H1 (cell line): ENCODE measurements around the gene SCAMP3. TPM values are rescaled to one million over a fixed set of nuclear protein-coding genes. Genes with fewer than 3 reads are reported as not detected.

Experiments
- CTCF ChIA-PET: fragments of 300-600 bp; sonication (Branson Sonifier 250); formaldehyde crosslinking; loops from one replicate; lab custom pipeline; 2021; ENCODE audit not compliant: partially characterized antibody; lab: Charles Lee
- POLR2A ChIA-PET: fragments of 300-600 bp; sonication (Branson Sonifier 250); formaldehyde crosslinking; loops from one replicate; lab custom pipeline; 2021; ENCODE audit warnings: inconsistent platforms; ENCODE audit not compliant: partially characterized antibody; lab: Charles Lee
- DNase-seq, 2 experiments: peaks; one replicate each; pipeline versions ENCODE4 v3.0.0 to v3.0.0-alpha.2; 2010 to 2022; ENCODE audit warnings: low spot score in 2 of 2, low read depth in 1 of 2, mixed read lengths in 1 of 2
- FAIRE-seq: peaks from 2 replicates; lab custom pipeline; 2011; peaks lifted over from hg19 to GRCh38; lab: Jason Lieb, UNC
- H2AFZ ChIP-seq: 2 replicates; pipeline ENCODE4 v1.8.1; 2012; ENCODE audit warnings: low read length, inconsistent platforms
- H2AK5ac ChIP-seq: 2 replicates; pipeline ENCODE4 v1.6.1; 2013; ENCODE audit warnings: low read depth, low read length
- H2BK120ac ChIP-seq: replicated peaks from 2 replicates; pipeline ENCODE3; 2013; ENCODE audit warnings: low read depth, low read length, inconsistent platforms
- H2BK12ac ChIP-seq: 2 replicates; pipeline ENCODE4 v1.6.1; 2013; ENCODE audit warnings: low read depth, low read length
- H2BK15ac ChIP-seq: 2 replicates; pipeline ENCODE4 v1.6.1; 2013; ENCODE audit warnings: low read length
- H2BK20ac ChIP-seq: 2 replicates; pipeline ENCODE4 v1.6.1; 2013; ENCODE audit warnings: low read length
- H2BK5ac ChIP-seq: 2 replicates; pipeline ENCODE4 v1.6.1; 2013; ENCODE audit warnings: low read depth, low read length
- H3K14ac ChIP-seq: 2 replicates; pipeline ENCODE4 v1.6.1; 2013; ENCODE audit warnings: inconsistent platforms; ENCODE audit not compliant: insufficient read length
- H3K18ac ChIP-seq: 2 replicates; pipeline ENCODE4 v1.6.1; 2013; ENCODE audit warnings: low read length; ENCODE audit errors: extremely low read depth
- H3K23ac ChIP-seq: 2 replicates; pipeline ENCODE4 v1.6.1; 2013; ENCODE audit warnings: inconsistent platforms; ENCODE audit not compliant: insufficient read length
- H3K23me2 ChIP-seq: 2 replicates; pipeline ENCODE4 v1.6.1; 2013; ENCODE audit warnings: low read depth, low read length
- H3K27ac ChIP-seq: 2 replicates; pipeline ENCODE4 v1.6.1; 2011; ENCODE audit warnings: low read depth, low read length, inconsistent platforms
- H3K27me3 ChIP-seq, 4 experiments: replicated peaks in 1 of 4; 1 replicate in 1 of 4; 2 replicates in 3 of 4; pipeline versions ENCODE4 v1.6.1 to v1.8.1; 2011 to 2013; ENCODE audit warnings: low read length in 3 of 4, mild to moderate bottlenecking in 3 of 4, inconsistent platforms in 2 of 4, mixed read lengths in 2 of 4, moderate library complexity in 1 of 4; ENCODE audit not compliant: control insufficient read depth in 3 of 4, insufficient read depth in 3 of 4; ENCODE audit errors: extremely low read depth in 1 of 4
- H3K36me3 ChIP-seq, 4 experiments: 2 replicates each; pipeline versions ENCODE4 v1.6.1 to v1.8.1; 2011 to 2013; ENCODE audit warnings: mild to moderate bottlenecking in 4 of 4, low read length in 3 of 4, moderate library complexity in 2 of 4, control low read depth in 1 of 4, inconsistent platforms in 1 of 4; ENCODE audit not compliant: insufficient read depth in 4 of 4, control insufficient read depth in 2 of 4
- H3K4ac ChIP-seq: replicated peaks from 2 replicates; pipeline ENCODE3; 2013; ENCODE audit warnings: low read length, low read depth, mixed read lengths, inconsistent platforms; ENCODE audit not compliant: insufficient read length
- H3K4me1 ChIP-seq, 4 experiments: replicated peaks in 1 of 4; 1 replicate in 1 of 4; 2 replicates in 3 of 4; pipeline versions ENCODE4 v1.6.1 to v1.8.1; 2011 to 2013; ENCODE audit warnings: low read length in 3 of 4, inconsistent platforms in 2 of 4, mixed read lengths in 1 of 4; ENCODE audit not compliant: insufficient read depth in 4 of 4, control insufficient read depth in 3 of 4
- H3K4me2 ChIP-seq, 2 experiments: 2 replicates each; pipeline versions ENCODE4 v1.6.1 to v1.8.1; 2011 to 2013; ENCODE audit warnings: low read depth in 2 of 2, low read length in 2 of 2, control low read depth in 1 of 2, inconsistent platforms in 1 of 2, mild to moderate bottlenecking in 1 of 2; ENCODE audit not compliant: insufficient read depth in 1 of 2
- H3K4me3 ChIP-seq, 4 experiments: fragments of 200-600, 300-600 bp in 1 of 4; sonication (generic), shearing (Covaris generic), sonication (Bioruptor Twin) in 1 of 4; 2 replicates each; pipeline versions ENCODE4 v1.5.1 to v1.8.1; 2011 to 2016; ENCODE audit warnings: low read length in 4 of 4, low read depth in 3 of 4, control low read depth in 2 of 4, inconsistent platforms in 2 of 4, mild to moderate bottlenecking in 2 of 4, mixed read lengths in 1 of 4, moderate library complexity in 1 of 4; ENCODE audit not compliant: insufficient read depth in 2 of 4; ENCODE audit errors: extremely low read depth in 1 of 4
- H3K56ac ChIP-seq: replicated peaks from 2 replicates; pipeline ENCODE3; 2013; ENCODE audit warnings: low read depth, mild to moderate bottlenecking, mixed read lengths, low read length, inconsistent platforms; ENCODE audit not compliant: insufficient read length
- H3K79me1 ChIP-seq: 2 replicates; pipeline ENCODE4 v1.6.1; 2013; ENCODE audit warnings: low read depth, low read length, control low read depth
- H3K79me2 ChIP-seq, 2 experiments: 2 replicates each; pipeline versions ENCODE4 v1.6.1 to v1.8.1; 2012 to 2013; ENCODE audit warnings: low read length in 2 of 2, mild to moderate bottlenecking in 2 of 2, inconsistent platforms in 1 of 2; ENCODE audit not compliant: insufficient read depth in 2 of 2, control insufficient read depth in 1 of 2
- H3K9ac ChIP-seq, 4 experiments: replicated peaks in 1 of 4; 1 replicate in 1 of 4; 2 replicates in 3 of 4; pipeline versions ENCODE4 v1.6.1 to v1.8.1; 2011 to 2013; ENCODE audit warnings: low read depth in 3 of 4, low read length in 3 of 4, control low read depth in 2 of 4, mild to moderate bottlenecking in 2 of 4, moderate library complexity in 2 of 4, inconsistent platforms in 1 of 4; ENCODE audit errors: extremely low read depth in 1 of 4
- H3K9me3 ChIP-seq, 2 experiments: 2 replicates each; pipeline versions ENCODE4 v1.6.1 to v1.8.1; 2012 to 2013; ENCODE audit warnings: mild to moderate bottlenecking in 2 of 2, moderate library complexity in 2 of 2, control low read depth in 1 of 2, inconsistent platforms in 1 of 2, low read depth in 1 of 2, low read length in 1 of 2, mixed read lengths in 1 of 2; ENCODE audit not compliant: insufficient read depth in 2 of 2
- H4K20me1 ChIP-seq, 2 experiments: replicated peaks in 1 of 2; 2 replicates each; pipeline versions ENCODE3 to v1.8.1; 2011 to 2013; ENCODE audit warnings: inconsistent platforms in 2 of 2, low read length in 2 of 2, mild to moderate bottlenecking in 1 of 2; ENCODE audit not compliant: insufficient read depth in 2 of 2, control insufficient read depth in 1 of 2
- H4K5ac ChIP-seq: 2 replicates; pipeline ENCODE4 v1.6.1; 2013; ENCODE audit warnings: low read length, low read depth, mixed read lengths, inconsistent platforms; ENCODE audit not compliant: insufficient read length
- H4K8ac ChIP-seq: 2 replicates; pipeline ENCODE4 v1.8.0; 2013; ENCODE audit warnings: mild to moderate bottlenecking, moderate library complexity, low read length, inconsistent platforms; ENCODE audit not compliant: insufficient read depth; ENCODE audit errors: extremely low read depth
- H4K91ac ChIP-seq: replicated peaks from 2 replicates; pipeline ENCODE3; 2013; ENCODE audit warnings: low read length, mixed read lengths, inconsistent platforms; ENCODE audit not compliant: insufficient read length
- CHD1 ChIP-seq: IDR thresholded peaks from 2 replicates; pipeline ENCODE4 v1.6.1; 2012; ENCODE audit warnings: low read depth, low read length, improper control_type of control experiment
- CREB1 ChIP-seq: IDR thresholded peaks from 2 replicates; pipeline ENCODE4 v1.6.1; 2012; ENCODE audit warnings: inconsistent platforms
- EP300 ChIP-seq, 2 experiments: IDR thresholded peaks; 1 replicate in 1 of 2; 2 replicates in 1 of 2; pipeline ENCODE4 v1.6.1; 2011 to 2012; ENCODE audit warnings: low read depth in 2 of 2, low read length in 2 of 2, mild to moderate bottlenecking in 2 of 2, borderline replicate concordance in 1 of 2, inconsistent platforms in 1 of 2, moderate library complexity in 1 of 2
- EZH2 ChIP-seq: fragments of 200-600 bp; sonication (generic); IDR thresholded peaks from 2 replicates; pipeline ENCODE4 v1.7.1; 2012; ENCODE audit warnings: low read depth, mild to moderate bottlenecking, moderate library complexity, low read length, inconsistent platforms; ENCODE audit not compliant: severe bottlenecking
- MAFK ChIP-seq: IDR thresholded peaks from 2 replicates; pipeline ENCODE4 v1.6.1; 2012; ENCODE audit warnings: low read depth, mild to moderate bottlenecking, improper control_type of control experiment, low read length
- POLR2A ChIP-seq, 2 experiments: IDR thresholded peaks; 1 replicate in 1 of 2; 2 replicates in 1 of 2; pipeline ENCODE4 v1.6.1; 2011; ENCODE audit warnings: low read depth in 2 of 2, low read length in 2 of 2, mild to moderate bottlenecking in 2 of 2; ENCODE audit errors: control extremely low read depth in 1 of 2
- RAD21 ChIP-seq, 2 experiments: IDR thresholded peaks in 1 of 2; conservative IDR thresholded peaks in 1 of 2; 2 replicates each; pipeline ENCODE4 v1.6.1; 2011; ENCODE audit warnings: low read depth in 2 of 2, low read length in 2 of 2, improper control_type of control experiment in 1 of 2, inconsistent platforms in 1 of 2, mild to moderate bottlenecking in 1 of 2, moderate library complexity in 1 of 2
- SIRT6 ChIP-seq: IDR thresholded peaks from one replicate; pipeline ENCODE4 v1.7.1; 2012; ENCODE audit warnings: low read length, inconsistent platforms
- SP1 ChIP-seq: IDR thresholded peaks from 2 replicates; pipeline ENCODE4 v1.6.1; 2011; ENCODE audit warnings: low read depth, low read length
- SUZ12 ChIP-seq: fragments of 200-600 bp; sonication (generic); IDR thresholded peaks from 2 replicates; pipeline ENCODE4 v1.6.1; 2012; ENCODE audit warnings: mild to moderate bottlenecking, inconsistent platforms, low read length, moderate library complexity, mixed read lengths
- TCF12 ChIP-seq: IDR thresholded peaks from 2 replicates; pipeline ENCODE4 v1.6.1; 2011; ENCODE audit warnings: low read depth, mild to moderate bottlenecking, low read length
- WGBS, 2 experiments: shearing (Covaris generic) in 1 of 2; methylation state at CpG; one replicate each; pipeline versions ENCODE4 v1.1.6 to v1.1.7; 2013 to 2015; ENCODE audit warnings: low lambda C conversion rate in 2 of 2, mixed read lengths in 2 of 2, inconsistent platforms in 1 of 2, low coverage in 1 of 2, missing lambda C conversion rate in 1 of 2; ENCODE audit not compliant: insufficient replicate concordance in 2 of 2, insufficient coverage in 1 of 2, insufficient read length in 1 of 2; ENCODE audit errors: extremely low coverage in 1 of 2, missing lambda C conversion rate in 1 of 2; 5-methylcytosine and 5-hydroxymethylcytosine counted together
- polyA plus RNA-seq, 7 experiments: library from polyadenylated mRNA; depleted of rRNA in 3 of 7; stranded (reverse) in 5 of 7; unstranded in 2 of 7; fragments of >200 nt in 5 of 7; fragments of 200-250 nt in 2 of 7; gene quantifications; 1 replicate in 5 of 7; 2 replicates in 1 of 7; 4 replicates in 1 of 7; pipeline versions ENCODE4 v1.2.1 to v1.2.3, GENCODE V29; 2011 to 2013; ENCODE audit warnings: missing spikeins in 2 of 7, mixed read lengths in 2 of 7
- total RNA-seq: library from RNA; stranded (reverse); fragmentation: NEBNext Ultra II Directional; extraction: Animal tissue kit (Norgen Biotek cat#: 25700); gene quantifications from 2 replicates; pipeline ENCODE4 v1.2.1, GENCODE V29; 2021

Gene SCAMP3
- total and polyA plus RNA-seq, 2 of the 8 experiments (the other 6 are each of a cell fraction or from before 2014, with no cell fraction given): 48.9 to 143 TPM

GRCh38 chr1:155227261-155228095 is 34.7 kb downstream of the SCAMP3 start:
- 2% methylated on average over 36 of the region's 42 CpGs; no CpG with 5 or more reads in 1 of the 2 experiments for WGBS, 2 experiments
- POLR2A ChIA-PET: interaction anchor here (0.7 to 11.9 kb wide), 14 partner anchors 9 to 87 kb away, joined by 3 to 235 read pairs (median 5); partner anchors contain the start of genes MTX1, SCAMP3 and THBS3
- H2BK120ac ChIP-seq: peak overlapping the region; percentile 49
- TF ChIP-seq SUZ12 (no peak), CREB1 (peak; percentile 42), SP1 (peak; percentile 97), EP300 (IDR thresholded peaks at IDR 0.05; ENCODE audit: borderline replicate concordance in 1 of 2, low read depth in 2 of 2, low read length in 2 of 2) (no peak), CHD1 (no peak), EZH2 (no peak), POLR2A (IDR thresholded peaks at IDR 0.05; ENCODE audit: control extremely low read depth in 1 of 2, low read depth in 2 of 2, low read length in 2 of 2) (peak; percentile 76 to 91), TCF12 (no peak), RAD21 (IDR thresholded peaks at IDR 0.05 in 1 of 2, conservative IDR thresholded peaks at IDR 0.05 in 1 of 2; ENCODE audit: low read depth in 2 of 2, low read length in 2 of 2) (no peak), MAFK (no peak), SIRT6 (no peak)

More at GRCh38 chr1:155227261-155228095, 34.7 kb downstream of the SCAMP3 start:
- H3K23ac ChIP-seq: no peak overlapping the region
- peaks cover 0 to 9% of the 10 kb centered on the region in 2 experiments; a peak in 1 of 4 replicates for H3K79me2 ChIP-seq
- CTCF ChIA-PET: interaction anchor here (0.5 to 7.2 kb wide), 18 partner anchors 13 to 1350 kb away, joined by 3 to 62 read pairs (median 4); partner anchors contain the start of genes MTX1 and THBS3
- H3K18ac ChIP-seq: peak overlapping the region; percentile 80
- peak overlapping the region; percentile 67 to 92 (median 82) for H3K4me3 ChIP-seq
- peak overlapping the region; percentile 84; the same call in 1 of the 2 replicates for H2AK5ac ChIP-seq
- H2BK5ac ChIP-seq: peak overlapping the region; percentile 72
- FAIRE-seq: no peak
- peak overlapping the region; percentile 98 for H4K5ac ChIP-seq
- peak overlapping the region; percentile 17 for H4K91ac ChIP-seq
- peaks cover 0 to 2% (median 0%) of the 10 kb centered on the region in 4 experiments; a peak in 1 of 7 replicates for H3K27me3 ChIP-seq
- H2BK15ac ChIP-seq: peak overlapping the region; percentile 21
- peak overlapping the region; percentile 56; the same call in 1 of the 2 replicates for H2BK12ac ChIP-seq
- H3K4me2 ChIP-seq: peak overlapping the region; percentile 73 to 75
- H3K4me1 ChIP-seq: peaks cover 0 to 14% (median 4%) of the 10 kb centered on the region in 4 experiments; a peak in 5 of 7 replicates
- peak overlapping the region; percentile 70 to 95 (median 90) for H3K9ac ChIP-seq
- H4K8ac ChIP-seq: peak overlapping the region; percentile 53; the same call in 1 of the 2 replicates
- no peaks in the 10 kb centered on the region for H3K79me1 ChIP-seq
- H3K36me3 ChIP-seq: peaks cover 0 to 3% (median 0%) of the 10 kb centered on the region in 4 experiments; a peak in 1 of 8 replicates
- H3K27ac ChIP-seq: peak overlapping the region; percentile 91
- no peaks in the 10 kb centered on the region for H3K9me3 ChIP-seq
- peak; percentile 95 to 96 for DNase-seq
- H4K20me1 ChIP-seq: peaks cover 0 to 2% of the 10 kb centered on the region in 2 experiments
- no peak overlapping the region for H2BK20ac ChIP-seq
- H3K4ac ChIP-seq: peak overlapping the region; percentile 80
- peak overlapping the region; percentile 28; the same call in 1 of the 2 replicates for H2AFZ ChIP-seq
- H3K14ac ChIP-seq: peak overlapping the region; percentile 78
- H3K56ac ChIP-seq: peak overlapping the region; percentile 73
- H3K23me2 ChIP-seq: 0 out of 2 replicates have a peak, but pooled peaks cover 10% of the 10 kb centered on the region
